Astrocyte (in vitro differentiated cells and primary cell): ENCODE measurements around the gene RAPGEF5.

Experiments used
- EZH2 ChIP-seq: IDR thresholded peaks from 2 replicates; pipeline ENCODE4 v1.6.1; 2012; ENCODE audit warnings: mild to moderate bottlenecking, low read length, inconsistent platforms; ENCODE audit not compliant: insufficient read depth
- TF ChIP-seq, protein P1 (sequence below): IDR thresholded peaks from 2 replicates; pipeline ENCODE4 v1.5.1; 2011; ENCODE audit warnings: low read depth, mild to moderate bottlenecking, inconsistent platforms, low read length, moderate library complexity; ENCODE audit not compliant: insufficient read depth

DNA sequence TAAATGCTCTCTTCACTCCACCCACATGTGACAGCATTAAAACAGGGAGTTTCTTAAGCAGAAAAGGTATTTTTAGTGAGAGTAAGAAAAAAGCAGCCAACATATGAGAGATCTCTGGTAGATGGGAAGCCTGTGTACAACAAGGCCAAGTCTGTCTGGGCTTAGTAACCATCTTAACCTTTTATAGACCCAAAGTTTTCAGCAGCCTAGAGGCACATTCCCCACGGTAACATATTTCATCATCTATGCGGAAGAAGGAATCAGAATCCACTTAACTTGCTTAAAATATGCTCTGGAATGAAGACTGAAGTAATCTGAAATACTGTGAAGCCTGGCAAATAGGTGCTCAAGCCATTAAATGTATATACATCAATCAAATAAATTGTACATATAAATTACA, 127.8 kb downstream of the RAPGEF5 start:
- TF ChIP-seq, protein P1, sequence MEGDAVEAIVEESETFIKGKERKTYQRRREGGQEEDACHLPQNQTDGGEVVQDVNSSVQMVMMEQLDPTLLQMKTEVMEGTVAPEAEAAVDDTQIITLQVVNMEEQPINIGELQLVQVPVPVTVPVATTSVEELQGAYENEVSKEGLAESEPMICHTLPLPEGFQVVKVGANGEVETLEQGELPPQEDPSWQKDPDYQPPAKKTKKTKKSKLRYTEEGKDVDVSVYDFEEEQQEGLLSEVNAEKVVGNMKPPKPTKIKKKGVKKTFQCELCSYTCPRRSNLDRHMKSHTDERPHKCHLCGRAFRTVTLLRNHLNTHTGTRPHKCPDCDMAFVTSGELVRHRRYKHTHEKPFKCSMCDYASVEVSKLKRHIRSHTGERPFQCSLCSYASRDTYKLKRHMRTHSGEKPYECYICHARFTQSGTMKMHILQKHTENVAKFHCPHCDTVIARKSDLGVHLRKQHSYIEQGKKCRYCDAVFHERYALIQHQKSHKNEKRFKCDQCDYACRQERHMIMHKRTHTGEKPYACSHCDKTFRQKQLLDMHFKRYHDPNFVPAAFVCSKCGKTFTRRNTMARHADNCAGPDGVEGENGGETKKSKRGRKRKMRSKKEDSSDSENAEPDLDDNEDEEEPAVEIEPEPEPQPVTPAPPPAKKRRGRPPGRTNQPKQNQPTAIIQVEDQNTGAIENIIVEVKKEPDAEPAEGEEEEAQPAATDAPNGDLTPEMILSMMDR: no peak
- TF ChIP-seq EZH2: no peak
